B cell (primary cell): ENCODE results near the gene IL26. TPM values are rescaled to one million over a fixed set of nuclear protein-coding genes. Genes with fewer than 3 reads are reported as not detected.

Source experiments
- ATAC-seq: fragments of 200-7000 bp; cut with Tn5 transposase; one replicate; pipeline ENCODE4 v1.10.0; 2021; ENCODE audit warnings: low read depth, mild to moderate bottlenecking, moderate number of reproducible peaks, moderate library complexity
- CTCF ChIA-PET: fragments of 350-600 bp; sonication (Branson Sonifier 250); formaldehyde crosslinking; loops from one replicate; lab custom pipeline; 2021; ENCODE audit warnings: antibody characterized with exemption, inconsistent platforms; lab: Charles Lee
- POLR2A ChIA-PET: fragments of 350-600 bp; sonication (Branson Sonifier 250); formaldehyde crosslinking; loops from one replicate; lab custom pipeline; 2021; ENCODE audit warnings: antibody characterized with exemption; lab: Charles Lee
- DNase-seq: peaks from one replicate; pipeline ENCODE4 v3.0.0; 2013
- H2AFZ ChIP-seq: 2 replicates; pipeline ENCODE4 v1.6.1; 2012; ENCODE audit warnings: mild to moderate bottlenecking, low read depth, low read length; ENCODE audit not compliant: insufficient read depth, poor library complexity, severe bottlenecking
- H3K27ac ChIP-seq, 2 donors: 1 replicate in 1 of 2; 2 replicates in 1 of 2; pipeline ENCODE4 v1.5.1; 2012 to 2013; ENCODE audit warnings: low read length in 2 of 2, mild to moderate bottlenecking in 2 of 2, moderate library complexity in 1 of 2
- H3K27me3 ChIP-seq, 4 experiments: fragments of 200-600 bp in 1 of 4; sonication (generic) in 1 of 4; replicated peaks in 1 of 4; 1 replicate in 2 of 4; 2 replicates in 2 of 4; pipeline versions ENCODE4 v1.6.1 to v1.7.0; 2013 to 2016; ENCODE audit warnings: low read length in 3 of 4, mild to moderate bottlenecking in 2 of 4, mixed read lengths in 1 of 4, moderate library complexity in 1 of 4; ENCODE audit not compliant: insufficient read depth in 4 of 4, control insufficient read depth in 3 of 4; ENCODE audit errors: control extremely low read depth in 1 of 4
- H3K36me3 ChIP-seq, 2 experiments: replicated peaks in 1 of 2; 1 replicate in 1 of 2; 2 replicates in 1 of 2; pipeline versions ENCODE4 v1.6.1 to v1.7.1; 2013; ENCODE audit warnings: low read length in 1 of 2; ENCODE audit not compliant: insufficient read depth in 2 of 2, control insufficient read depth in 1 of 2; ENCODE audit errors: control extremely low read depth in 1 of 2, extremely low read depth in 1 of 2
- H3K4me1 ChIP-seq, 2 donors: fragments of 200-600 bp in 1 of 2; sonication (generic) in 1 of 2; 1 replicate in 1 of 2; 2 replicates in 1 of 2; pipeline versions ENCODE4 v1.5.1 to v1.6.1; 2013 to 2017; ENCODE audit warnings: low read length in 2 of 2; ENCODE audit not compliant: control insufficient read depth in 2 of 2, insufficient read depth in 2 of 2
- H3K4me2 ChIP-seq: replicated peaks from 2 replicates; pipeline ENCODE3; 2012; ENCODE audit warnings: mild to moderate bottlenecking, low read depth, low read length; ENCODE audit not compliant: poor library complexity, severe bottlenecking
- H3K4me3 ChIP-seq, 5 experiments: fragments of 200-600 bp in 1 of 5; sonication (generic) in 1 of 5; 1 replicate in 3 of 5; 2 replicates in 2 of 5; pipeline versions ENCODE4 v1.5.1 to v1.7.0; 2011 to 2016; ENCODE audit warnings: low read length in 4 of 5, mild to moderate bottlenecking in 4 of 5, low read depth in 2 of 5, control low read depth in 1 of 5, moderate library complexity in 1 of 5; ENCODE audit not compliant: insufficient read depth in 1 of 5; ENCODE audit errors: control extremely low read depth in 1 of 5, extremely low read depth in 1 of 5
- H3K79me2 ChIP-seq: fragments of 200-600 bp; sonication (generic); one replicate; pipeline ENCODE4 v1.6.0; 2016; ENCODE audit warnings: low read length; ENCODE audit not compliant: control insufficient read depth, insufficient read depth
- H3K9ac ChIP-seq: fragments of 200-600 bp; sonication (generic); 2 replicates; pipeline ENCODE4 v1.6.1; 2017; ENCODE audit warnings: mild to moderate bottlenecking, low read length, moderate library complexity
- H3K9me3 ChIP-seq, 3 donors: one replicate each; pipeline versions ENCODE4 v1.6.1 to v1.7.1; 2013; ENCODE audit warnings: low read length in 2 of 3; ENCODE audit not compliant: control insufficient read depth in 2 of 3, insufficient read depth in 1 of 3; ENCODE audit errors: control extremely low read depth in 1 of 3
- H4K20me1 ChIP-seq: 2 replicates; pipeline ENCODE4 v1.6.0; 2012; ENCODE audit warnings: mild to moderate bottlenecking, low read length; ENCODE audit not compliant: insufficient read depth, control insufficient read depth, poor library complexity, severe bottlenecking
- H3K27ac Mint-ChIP-seq: one replicate; pipeline ENCODE4 v1.8.0; 2021; ENCODE audit warnings: mixed read lengths
- H3K27me3 Mint-ChIP-seq: one replicate; pipeline ENCODE4 v1.8.0; 2021; ENCODE audit warnings: mixed read lengths
- H3K4me1 Mint-ChIP-seq: one replicate; pipeline ENCODE4 v1.8.0; 2021; ENCODE audit warnings: mixed read lengths
- H3K4me3 Mint-ChIP-seq: one replicate; pipeline ENCODE4 v1.8.0; 2021; ENCODE audit warnings: mixed read lengths
- H3K9me3 Mint-ChIP-seq: one replicate; pipeline ENCODE4 v1.8.0; 2022; ENCODE audit warnings: mixed read lengths; ENCODE audit not compliant: insufficient read depth
- EZH2 ChIP-seq: IDR thresholded peaks from 2 replicates; pipeline ENCODE4 v1.6.1; 2012; ENCODE audit warnings: borderline replicate concordance, low read depth, mild to moderate bottlenecking, moderate library complexity, low read length; ENCODE audit not compliant: insufficient read depth, poor library complexity, severe bottlenecking
- WGBS: methylation state at CpG from one replicate; pipeline ENCODE4 v1.1.5; 2013; ENCODE audit warnings: missing lambda C conversion rate; ENCODE audit not compliant: insufficient coverage; 5-methylcytosine and 5-hydroxymethylcytosine counted together
- intact Hi-C: fragments of 100-400 bp; cut with micrococcal nuclease; formaldehyde crosslinking; loops from one replicate; pipeline ENCODE4 v1.10.0; 2022
- polyA plus RNA-seq: library from polyadenylated mRNA; depleted of rRNA; stranded (reverse); fragments of >200 nt; gene quantifications from 2 replicates; pipeline ENCODE4 v1.2.3, GENCODE V29; 2012
- total RNA-seq, 2 donors: library from RNA; stranded (reverse); fragments of 120-200 nt in 1 of 2; gene quantifications; 1 replicate in 1 of 2; 2 replicates in 1 of 2; pipeline versions ENCODE4 v1.2.3 to v1.2.4, GENCODE V29; 2013 to 2022
- TF ChIP-seq, protein P1 (sequence below): fragments of 200-600 bp; IDR thresholded peaks from one replicate; pipeline ENCODE4 v1.8.0; 2022; ENCODE audit warnings: antibody characterized with exemption, mild to moderate bottlenecking

IL26 gene
- total and polyA plus RNA-seq, 2 donors (not counting 1 experiment from before 2014, with no cell fraction given), result not detected

DNA sequence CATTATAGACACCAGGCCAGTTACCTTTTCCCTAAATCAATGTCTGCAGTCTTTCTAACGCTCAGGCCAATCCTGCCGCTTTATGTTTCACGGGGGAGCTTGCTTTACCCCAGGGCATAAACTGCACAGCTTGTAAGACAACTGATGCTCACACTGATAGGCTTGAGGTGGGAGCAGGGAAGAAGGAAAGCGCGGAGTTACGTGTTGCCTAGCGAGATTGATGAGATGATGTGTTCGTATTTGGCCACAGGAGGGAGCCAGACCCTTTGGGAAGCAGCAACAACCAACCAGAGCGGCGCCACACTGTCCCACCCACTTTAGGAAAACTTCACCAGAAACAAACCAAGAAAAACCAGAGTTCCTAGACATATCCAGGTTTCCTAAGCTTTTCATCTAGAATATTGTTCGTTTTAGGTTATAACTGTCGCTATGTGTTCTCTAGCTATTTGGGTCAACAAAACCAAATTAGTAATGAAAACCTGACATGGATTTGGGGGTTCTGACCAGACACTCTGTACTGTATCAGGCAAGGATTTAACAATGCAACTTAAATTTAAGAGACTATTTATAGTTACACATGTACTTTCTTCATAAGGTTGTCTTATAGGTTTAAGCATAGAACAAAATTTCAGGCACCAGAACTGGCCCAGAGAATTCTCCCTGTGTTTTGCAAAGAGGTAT lies 2.4 kb downstream of the IL26 start:
- 0% methylated on average over 5 of the region's 12 CpGs for WGBS
- H3K27me3 ChIP-seq, result no peaks in the 10 kb centered on the region
- peak overlapping the region; percentile 73 for H2AFZ ChIP-seq
- no peaks in the 10 kb centered on the region for H3K9me3 ChIP-seq
- H3K4me2 ChIP-seq, result peak overlapping the region; percentile 59
- Mint-ChIP-seq H3K4me1 (peaks cover 6% of the 10 kb centered on the region), H3K27ac (no peak overlapping the region), H3K4me3 (peak overlapping the region; percentile 66), H3K9me3 (no peaks in the 10 kb centered on the region), H3K27me3 (peaks cover 9% of the 10 kb centered on the region)
- peak; percentile 97 for ATAC-seq
- no peak overlapping the region for H3K4me3 ChIP-seq
- ChIA-PET CTCF (interaction anchor here (0.7 to 5.3 kb wide), 32 partner anchors 9 to 870 kb away, joined by 3 to 116 read pairs (median 4); partner anchors contain the start of gene IL22), POLR2A (no interaction called here)
- H4K20me1 ChIP-seq, result no peaks in the 10 kb centered on the region
- H3K36me3 ChIP-seq, result no peaks in the 10 kb centered on the region
- H3K27ac ChIP-seq, result no peak overlapping the region
- H3K4me1 ChIP-seq, result peaks cover 6 to 7% of the 10 kb centered on the region in 2 donors
- peak; percentile 85 for DNase-seq
- intact Hi-C loops, result loop anchor here (1.0 to 10.0 kb wide), 4 partner anchors 18 to 582 kb away; partner anchors contain the start of gene MDM2
- no peak for TF ChIP-seq EZH2
- TF ChIP-seq, protein P1, sequence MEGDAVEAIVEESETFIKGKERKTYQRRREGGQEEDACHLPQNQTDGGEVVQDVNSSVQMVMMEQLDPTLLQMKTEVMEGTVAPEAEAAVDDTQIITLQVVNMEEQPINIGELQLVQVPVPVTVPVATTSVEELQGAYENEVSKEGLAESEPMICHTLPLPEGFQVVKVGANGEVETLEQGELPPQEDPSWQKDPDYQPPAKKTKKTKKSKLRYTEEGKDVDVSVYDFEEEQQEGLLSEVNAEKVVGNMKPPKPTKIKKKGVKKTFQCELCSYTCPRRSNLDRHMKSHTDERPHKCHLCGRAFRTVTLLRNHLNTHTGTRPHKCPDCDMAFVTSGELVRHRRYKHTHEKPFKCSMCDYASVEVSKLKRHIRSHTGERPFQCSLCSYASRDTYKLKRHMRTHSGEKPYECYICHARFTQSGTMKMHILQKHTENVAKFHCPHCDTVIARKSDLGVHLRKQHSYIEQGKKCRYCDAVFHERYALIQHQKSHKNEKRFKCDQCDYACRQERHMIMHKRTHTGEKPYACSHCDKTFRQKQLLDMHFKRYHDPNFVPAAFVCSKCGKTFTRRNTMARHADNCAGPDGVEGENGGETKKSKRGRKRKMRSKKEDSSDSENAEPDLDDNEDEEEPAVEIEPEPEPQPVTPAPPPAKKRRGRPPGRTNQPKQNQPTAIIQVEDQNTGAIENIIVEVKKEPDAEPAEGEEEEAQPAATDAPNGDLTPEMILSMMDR, result peak; percentile 87
- H3K79me2 ChIP-seq, result no peaks in the 10 kb centered on the region
- no peak overlapping the region for H3K9ac ChIP-seq

GRCh38 chr12:68222326-68222725 lies 3.3 kb downstream of the IL26 start:
- H3K4me2 ChIP-seq, result no peak overlapping the region
- H3K27ac ChIP-seq, result no peak overlapping the region
- ChIA-PET POLR2A (no interaction called here), CTCF (interaction anchor here (0.8 to 5.3 kb wide), 20 partner anchors 8 to 866 kb away, joined by 3 to 116 read pairs (median 6); no protein-coding TSS in a partner anchor)
- peaks cover 0 to 3% (median 0%) of the 10 kb centered on the region in 4 experiments for H3K27me3 ChIP-seq
- H3K27ac Mint-ChIP-seq, result no peak overlapping the region
- H2AFZ ChIP-seq, result no peak overlapping the region
- H4K20me1 ChIP-seq, result no peaks in the 10 kb centered on the region
- intact Hi-C loops, result loop anchor here (2.0 to 10.0 kb wide), 3 partner anchors 18 to 582 kb away; partner anchors contain the start of gene MDM2
- TF ChIP-seq, protein P1, result no peak
- no peak for TF ChIP-seq EZH2
- no peak for DNase-seq
- peaks cover 9% of the 10 kb centered on the region for H3K27me3 Mint-ChIP-seq
- no peaks in the 10 kb centered on the region for H3K36me3 ChIP-seq
- H3K4me3 Mint-ChIP-seq, result no peak overlapping the region
- H3K9me3 ChIP-seq, result no peaks in the 10 kb centered on the region
- H3K79me2 ChIP-seq, result no peaks in the 10 kb centered on the region
- H3K4me3 ChIP-seq, result no peak overlapping the region
- peaks cover 6 to 7% of the 10 kb centered on the region in 2 donors for H3K4me1 ChIP-seq
- no peak for ATAC-seq
- H3K9me3 Mint-ChIP-seq, result no peaks in the 10 kb centered on the region
- peaks cover 6% of the 10 kb centered on the region for H3K4me1 Mint-ChIP-seq
- 75% methylated on average over 4 of the region's 6 CpGs for WGBS
- H3K9ac ChIP-seq, result no peak overlapping the region
